Activated CD4-positive, alpha-beta memory T cell treated with anti-CD3 and anti-CD28 coated beads, Interleukin-2, amount 10 ng/mL, durations not matched to agents 7 days and 5 days (primary cell): ENCODE results near the gene ZNF292. TPM values are rescaled to one million over a fixed set of nuclear protein-coding genes. Genes with fewer than 3 reads are reported as not detected.
"Not testable (repeated sequence)": the region's sequence is repeated elsewhere in the genome, so short reads cannot be mapped to it uniquely, and the experiment has no call there.

Experiments used
- CTCF ChIA-PET: fragments of 350-600 bp; sonication (Branson Sonifier 250); formaldehyde crosslinking; loops from one replicate; lab custom pipeline; 2021; ENCODE audit warnings: antibody characterized with exemption, inconsistent platforms; lab: Charles Lee
- POLR2A ChIA-PET: fragments of 350-600 bp; sonication (Branson Sonifier 250); formaldehyde crosslinking; loops from one replicate; lab custom pipeline; 2021; ENCODE audit warnings: antibody characterized with exemption; lab: Charles Lee
- DNase-seq: peaks from one replicate; pipeline ENCODE4 v3.0.0-alpha.2; 2020
- H3K27ac Mint-ChIP-seq: one replicate; pipeline ENCODE4 v1.8.0; 2021; ENCODE audit warnings: mild to moderate bottlenecking, mixed read lengths
- H3K27me3 Mint-ChIP-seq: one replicate; pipeline ENCODE4 v1.8.0; 2021; ENCODE audit warnings: mixed read lengths
- H3K36me3 Mint-ChIP-seq: one replicate; pipeline ENCODE4 v1.8.0; 2021; ENCODE audit warnings: low read depth, mixed read lengths
- H3K4me1 Mint-ChIP-seq: one replicate; pipeline ENCODE4 v1.8.0; 2021; ENCODE audit warnings: mixed read lengths
- H3K4me3 Mint-ChIP-seq: one replicate; pipeline ENCODE4 v1.8.0; 2021; ENCODE audit warnings: mild to moderate bottlenecking, mixed read lengths
- H3K9me3 Mint-ChIP-seq: one replicate; pipeline ENCODE4 v1.8.0; 2021; ENCODE audit warnings: mixed read lengths
- total RNA-seq, 2 experiments: library from RNA; stranded (reverse); gene quantifications; one replicate each; pipeline ENCODE4 v1.2.3, GENCODE V29; 2021

Gene ZNF292
- total RNA-seq, 2 experiments from 2014 or later, result 58.8 to 59.3 TPM

DNA sequence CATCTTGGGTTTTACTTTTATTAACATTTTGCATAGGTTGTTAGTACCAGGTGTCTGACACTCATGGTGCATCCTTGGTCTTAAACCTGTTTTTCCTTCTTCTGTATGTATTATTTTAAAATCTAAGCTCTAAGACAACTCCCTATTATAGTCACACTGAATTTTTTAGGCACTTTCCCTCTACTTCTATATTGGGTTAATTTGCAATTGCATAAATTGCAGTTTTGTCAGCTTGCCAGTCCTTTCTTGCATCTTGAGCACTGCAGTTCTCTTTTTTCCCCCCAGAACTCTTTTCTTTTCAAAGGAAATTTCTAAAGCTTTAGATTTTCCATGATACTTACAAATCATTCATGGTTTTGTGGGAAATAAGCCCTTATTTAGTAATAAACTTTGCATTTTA is 70.6 kb downstream of the ZNF292 start:
- Mint-ChIP-seq H3K9me3 (no peaks in the 10 kb centered on the region), H3K27ac (no peak overlapping the region), H3K4me3 (no peak overlapping the region), H3K27me3 (no peaks in the 10 kb centered on the region), H3K4me1 (peaks cover 2% of the 10 kb centered on the region), H3K36me3 (peaks cover 68% of the 10 kb centered on the region)
- CTCF ChIA-PET, result interaction anchor here (0.8 kb wide), 1 partner anchor 35 kb away, joined by 3 read pairs; no protein-coding TSS in a partner anchor
- POLR2A ChIA-PET, result no interaction called here
- DNase-seq, result no peak

DNA sequence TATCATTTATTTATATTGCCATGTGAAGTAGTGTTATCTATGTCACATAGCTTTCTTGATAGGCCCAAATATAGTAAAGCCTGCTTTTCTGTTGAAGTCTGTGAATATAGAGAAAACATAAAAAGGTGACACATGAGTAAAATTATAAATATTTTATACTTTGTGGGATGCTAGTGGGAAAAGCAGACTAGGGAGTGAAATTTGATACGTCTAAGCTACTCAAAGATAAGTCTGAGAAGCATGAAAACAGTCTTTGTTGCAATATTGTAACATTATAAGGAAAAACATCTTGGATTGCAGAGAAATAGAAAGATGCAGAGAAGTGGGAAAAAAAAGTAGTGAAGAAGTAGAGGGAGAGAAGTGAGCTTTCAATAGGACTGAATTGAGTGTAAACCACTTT is 75.4 kb downstream of the ZNF292 start:
- Mint-ChIP-seq H3K4me1 (peaks cover 2% of the 10 kb centered on the region), H3K27me3 (no peaks in the 10 kb centered on the region), H3K9me3 (no peaks in the 10 kb centered on the region), H3K27ac (no peak overlapping the region), H3K4me3 (no peak overlapping the region), H3K36me3 (peaks cover 33% of the 10 kb centered on the region)
- ChIA-PET CTCF (no interaction called here), POLR2A (interaction anchor here (0.7 kb wide), 1 partner anchor 75 kb away, joined by 3 read pairs; no protein-coding TSS in a partner anchor)
- no peak for DNase-seq

DNA sequence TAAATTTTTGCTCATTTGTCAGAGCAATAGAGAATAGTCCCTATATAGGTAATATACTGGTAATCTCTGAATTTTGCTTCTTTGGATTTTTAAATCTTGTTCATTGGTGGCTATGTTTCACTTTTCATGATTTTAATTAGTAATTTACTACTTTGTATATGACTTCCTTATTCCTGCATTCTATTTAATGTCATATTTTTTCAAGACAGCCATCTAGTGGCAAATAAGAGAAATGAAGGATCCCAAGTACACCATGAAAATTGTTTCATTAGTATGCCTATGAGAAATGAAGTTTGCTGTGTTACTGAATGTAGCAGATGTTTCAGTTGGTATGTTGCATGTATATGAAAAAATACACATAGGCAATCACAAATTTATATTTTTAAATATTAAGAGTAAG is 82.4 kb downstream of the ZNF292 start:
- DNase-seq, result no peak
- POLR2A ChIA-PET, result interaction anchor here (1.0 to 1.2 kb wide), 2 partner anchors 82 to 84 kb away, joined by 3 read pairs; partner anchors contain the start of gene ZNF292
- Mint-ChIP-seq H3K27me3 (no peaks in the 10 kb centered on the region), H3K9me3 (no peaks in the 10 kb centered on the region), H3K4me3 (no peak overlapping the region), H3K36me3 (peaks cover 37% of the 10 kb centered on the region), H3K27ac (no peak overlapping the region), H3K4me1 (no peaks in the 10 kb centered on the region)
- CTCF ChIA-PET, result interaction anchor here (1.0 to 1.6 kb wide), 5 partner anchors 9 to 102 kb away, joined by 3 to 7 read pairs (median 4); no protein-coding TSS in a partner anchor

DNA sequence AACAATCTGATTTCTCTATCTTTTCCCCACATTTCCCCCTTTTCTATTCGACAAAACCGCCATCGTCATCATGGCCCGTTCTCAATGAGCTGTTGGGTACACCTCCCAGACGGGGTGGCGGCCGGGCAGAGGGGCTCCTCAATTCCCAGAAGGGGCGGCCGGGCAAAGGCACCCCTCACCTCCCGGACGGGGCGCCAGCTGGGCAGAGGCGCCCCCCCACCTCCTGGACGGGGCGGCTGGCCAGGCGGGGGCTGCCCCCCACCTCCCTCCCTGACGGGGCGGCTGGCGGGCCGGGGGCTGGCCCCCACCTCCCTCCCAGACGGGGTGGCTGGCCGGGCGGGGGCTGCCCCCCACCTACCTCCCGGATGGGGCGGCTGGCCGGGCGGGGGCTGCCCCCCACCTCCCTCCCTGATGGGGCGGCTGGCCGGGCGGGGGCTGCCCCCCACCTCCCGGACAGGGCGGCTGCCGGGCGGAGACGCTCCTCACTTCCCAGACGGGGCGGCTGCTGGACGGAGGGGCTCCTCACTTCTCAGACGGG is 83.8 kb downstream of the ZNF292 start:
- DNase-seq, H3K27ac Mint-ChIP-seq, H3K4me1 Mint-ChIP-seq, H3K4me3 Mint-ChIP-seq, H3K27me3 Mint-ChIP-seq, H3K9me3 Mint-ChIP-seq, POLR2A ChIA-PET: not testable (repeated sequence)
- H3K36me3 Mint-ChIP-seq, result peaks cover 36% of the 10 kb centered on the region
- CTCF ChIA-PET, result interaction anchor here (1.0 kb wide), 1 partner anchor 86 kb away, joined by 3 read pairs; no protein-coding TSS in a partner anchor

DNA sequence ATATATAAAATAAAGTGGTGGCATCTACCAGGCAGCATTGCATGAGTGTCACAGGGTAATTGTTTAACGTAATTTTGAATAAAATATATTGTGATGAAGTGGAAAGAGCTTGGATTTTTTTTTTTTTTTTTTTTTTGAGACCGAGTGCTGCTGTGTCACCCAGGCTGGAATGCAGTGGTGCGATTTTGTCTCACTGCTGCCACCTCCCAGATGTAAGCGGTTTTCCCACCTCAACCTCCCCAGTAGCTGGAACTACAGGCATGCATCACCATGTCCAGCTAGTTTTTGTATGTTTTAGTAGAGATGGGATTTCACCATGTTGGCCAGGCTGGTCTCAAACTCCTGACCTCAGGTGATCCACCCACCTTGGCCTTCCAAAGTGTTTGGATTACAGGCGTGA is 85.9 kb downstream of the ZNF292 start:
- ChIA-PET POLR2A (no interaction called here), CTCF (interaction anchor here (0.7 to 1.5 kb wide), 3 partner anchors 87 to 104 kb away, joined by 3 to 4 read pairs (median 3); no protein-coding TSS in a partner anchor)
- H3K9me3 Mint-ChIP-seq, result no peaks in the 10 kb centered on the region
- H3K4me3 Mint-ChIP-seq, result no peak overlapping the region
- H3K27ac Mint-ChIP-seq, result no peak overlapping the region
- peaks cover 3% of the 10 kb centered on the region for H3K4me1 Mint-ChIP-seq
- H3K36me3 Mint-ChIP-seq, result peaks cover 36% of the 10 kb centered on the region
- DNase-seq, result no peak
- H3K27me3 Mint-ChIP-seq, result no peaks in the 10 kb centered on the region

DNA sequence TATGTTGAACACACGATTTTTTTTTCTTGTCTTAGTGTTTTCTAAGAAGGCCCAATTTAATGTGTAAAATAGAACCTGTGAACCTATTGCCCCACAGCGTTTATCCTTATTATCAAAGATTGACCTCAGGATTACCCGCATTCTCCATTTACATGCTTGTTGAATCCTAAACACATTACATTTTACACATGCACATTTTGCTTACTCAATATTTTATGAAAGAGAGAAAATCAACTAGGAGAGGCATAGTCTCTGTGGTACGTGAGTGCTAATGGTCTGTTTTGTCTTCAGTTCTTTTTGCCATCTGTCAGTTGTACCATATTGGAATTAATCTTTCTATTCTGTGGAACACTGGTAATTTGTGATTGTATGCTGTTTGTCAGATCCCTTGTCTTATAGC is 86.9 kb downstream of the ZNF292 start:
- ChIA-PET CTCF (no interaction called here), POLR2A (no interaction called here)
- Mint-ChIP-seq H3K27ac (no peak overlapping the region), H3K27me3 (no peaks in the 10 kb centered on the region), H3K9me3 (no peaks in the 10 kb centered on the region), H3K4me3 (no peak overlapping the region), H3K4me1 (peaks cover 3% of the 10 kb centered on the region), H3K36me3 (peaks cover 42% of the 10 kb centered on the region)
- DNase-seq, result no peak

DNA sequence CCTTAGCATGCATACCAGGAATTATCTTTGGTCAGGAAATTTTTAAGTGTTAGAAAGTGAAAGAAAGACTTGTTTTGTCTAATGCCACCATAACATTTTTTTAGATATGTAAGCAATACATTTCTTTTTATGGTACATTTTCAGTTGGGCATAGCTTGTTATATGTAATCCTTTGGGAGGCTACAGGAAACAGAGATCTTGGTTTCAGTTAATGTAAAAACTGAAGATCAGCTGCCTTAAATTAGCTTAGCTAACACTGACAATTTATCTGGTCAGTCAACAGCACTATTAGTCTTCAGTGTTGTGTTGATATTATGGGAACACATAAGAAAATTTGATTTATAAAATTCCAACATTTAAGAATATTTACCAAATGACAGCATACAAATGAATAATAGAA is 88.4 kb downstream of the ZNF292 start:
- POLR2A ChIA-PET, result no interaction called here
- Mint-ChIP-seq H3K36me3 (peaks cover 44% of the 10 kb centered on the region), H3K27me3 (no peaks in the 10 kb centered on the region), H3K9me3 (no peaks in the 10 kb centered on the region), H3K4me1 (peaks cover 3% of the 10 kb centered on the region), H3K27ac (no peak overlapping the region), H3K4me3 (no peak overlapping the region)
- no peak for DNase-seq
- CTCF ChIA-PET, result interaction anchor here (1.0 kb wide), 1 partner anchor 178 kb away, joined by 3 read pairs; no protein-coding TSS in a partner anchor

DNA sequence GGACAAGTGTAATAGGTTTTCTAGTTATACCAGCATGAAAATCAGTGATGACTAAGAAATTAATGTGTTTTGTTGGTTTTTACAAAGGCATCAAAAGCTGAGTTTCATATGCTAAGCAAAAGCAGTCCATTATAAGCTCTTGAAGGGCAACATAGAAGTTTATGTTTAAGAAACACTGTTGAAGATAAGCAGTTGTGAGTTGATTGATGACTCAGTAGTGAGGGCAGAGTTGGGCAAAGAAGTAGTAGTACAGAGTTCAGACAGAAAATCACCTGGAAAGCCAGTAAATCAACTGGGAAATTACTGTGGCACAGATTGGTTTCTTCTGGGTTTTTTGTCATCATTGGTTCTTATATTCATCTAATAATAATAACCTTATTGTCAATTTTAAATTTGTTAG is 89.0 kb downstream of the ZNF292 start:
- no peak overlapping the region for H3K4me3 Mint-ChIP-seq
- H3K36me3 Mint-ChIP-seq, result peaks cover 50% of the 10 kb centered on the region
- H3K27ac Mint-ChIP-seq, result no peak overlapping the region
- peaks cover 3% of the 10 kb centered on the region for H3K4me1 Mint-ChIP-seq
- no peaks in the 10 kb centered on the region for H3K27me3 Mint-ChIP-seq
- CTCF ChIA-PET, result interaction anchor here (1.0 kb wide), 1 partner anchor 179 kb away, joined by 3 read pairs; no protein-coding TSS in a partner anchor
- POLR2A ChIA-PET, result no interaction called here
- no peaks in the 10 kb centered on the region for H3K9me3 Mint-ChIP-seq
- no peak for DNase-seq

DNA sequence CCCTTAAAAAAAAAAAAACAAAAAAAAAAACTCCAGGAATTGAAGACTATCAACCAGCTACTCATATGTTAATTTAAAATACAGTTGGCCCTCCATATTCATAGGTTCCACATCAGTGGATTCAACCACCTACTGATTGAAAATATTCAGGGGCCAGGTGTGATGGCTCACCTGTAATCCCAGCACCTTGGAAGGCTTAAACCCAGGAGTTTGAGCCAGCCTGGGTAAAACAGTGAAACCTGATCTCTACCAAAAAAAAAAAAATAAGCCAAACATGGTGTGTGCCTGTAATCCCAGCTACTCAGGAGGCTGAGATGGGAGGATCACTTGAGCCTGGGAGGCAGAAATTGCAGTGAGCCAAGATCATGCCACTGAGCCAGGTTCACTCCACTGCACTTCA is 94.7 kb downstream of the ZNF292 start:
- ChIA-PET POLR2A (no interaction called here), CTCF (interaction anchor here (0.6 kb wide), 1 partner anchor 18 kb away, joined by 3 read pairs; no protein-coding TSS in a partner anchor)
- no peak overlapping the region for H3K27ac Mint-ChIP-seq
- H3K27me3 Mint-ChIP-seq, result no peaks in the 10 kb centered on the region
- DNase-seq, result no peak
- peaks cover 66% of the 10 kb centered on the region for H3K36me3 Mint-ChIP-seq
- H3K4me3 Mint-ChIP-seq, result no peak overlapping the region
- H3K9me3 Mint-ChIP-seq, result no peaks in the 10 kb centered on the region
- peaks cover 10% of the 10 kb centered on the region for H3K4me1 Mint-ChIP-seq

DNA sequence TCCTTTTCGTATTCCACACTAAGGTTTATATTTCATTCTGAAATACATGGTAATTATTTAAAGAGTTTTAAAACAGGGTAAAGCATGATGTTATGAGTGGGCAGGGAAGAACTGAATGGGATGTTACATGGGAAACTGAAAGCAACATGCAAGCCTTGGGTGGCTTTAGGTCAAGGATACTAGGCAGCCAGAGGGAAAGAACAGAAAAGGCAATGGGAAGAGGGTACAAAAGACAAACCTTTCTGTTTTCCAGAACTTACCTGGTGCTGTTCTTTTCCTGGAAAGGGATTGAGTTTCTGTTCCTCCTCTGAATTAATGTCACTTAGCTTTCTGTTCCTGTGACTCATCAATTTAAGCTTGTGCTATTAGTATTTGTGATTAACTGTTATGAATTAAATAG is 95.9 kb downstream of the ZNF292 start:
- no peak for DNase-seq
- Mint-ChIP-seq H3K27ac (peak overlapping the region; percentile 20), H3K36me3 (peaks cover 77% of the 10 kb centered on the region), H3K9me3 (no peaks in the 10 kb centered on the region), H3K4me1 (peaks cover 10% of the 10 kb centered on the region), H3K27me3 (no peaks in the 10 kb centered on the region), H3K4me3 (no peak overlapping the region)
- ChIA-PET CTCF (no interaction called here), POLR2A (no interaction called here)

DNA sequence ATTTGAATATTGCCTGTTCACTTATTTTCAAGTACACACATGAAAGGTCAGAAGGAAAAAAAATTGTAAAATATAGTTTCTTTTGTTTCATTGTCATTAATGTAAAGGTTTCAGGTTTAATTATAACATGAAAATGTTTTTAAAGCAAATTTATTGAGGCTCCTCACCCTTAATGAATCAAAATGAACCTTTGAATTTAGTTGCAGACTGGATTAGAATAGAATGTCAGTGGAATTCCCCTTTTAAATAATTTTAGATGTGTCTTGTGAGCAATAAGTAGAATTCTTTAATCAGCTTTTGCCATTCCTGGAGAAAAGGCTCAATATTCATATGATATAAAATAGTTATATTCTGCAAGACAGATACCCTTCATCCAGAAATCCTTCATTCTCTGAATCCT is 96.4 kb downstream of the ZNF292 start:
- Mint-ChIP-seq H3K4me3 (no peak overlapping the region), H3K27ac (no peak overlapping the region), H3K36me3 (peaks cover 77% of the 10 kb centered on the region), H3K27me3 (no peaks in the 10 kb centered on the region), H3K9me3 (no peaks in the 10 kb centered on the region), H3K4me1 (peaks cover 10% of the 10 kb centered on the region)
- ChIA-PET POLR2A (no interaction called here), CTCF (no interaction called here)
- no peak for DNase-seq

DNA sequence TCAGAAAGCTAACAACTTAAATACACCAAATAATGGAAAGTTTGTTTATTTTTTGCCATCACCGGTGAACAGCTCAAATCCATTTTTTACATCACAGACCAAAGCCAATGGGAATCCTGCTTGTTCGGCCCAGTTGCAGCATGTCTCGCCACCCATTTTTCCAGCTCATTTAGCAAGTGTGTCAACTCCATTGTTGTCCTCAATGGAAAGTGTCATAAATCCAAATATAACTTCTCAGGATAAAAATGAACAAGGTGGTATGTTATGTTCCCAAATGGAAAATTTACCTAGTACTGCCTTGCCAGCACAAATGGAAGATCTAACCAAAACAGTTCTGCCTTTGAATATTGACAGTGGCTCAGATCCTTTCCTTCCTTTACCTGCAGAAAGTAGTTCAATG is 101.7 kb downstream of the ZNF292 start:
- H3K4me3 Mint-ChIP-seq, result no peak overlapping the region
- H3K9me3 Mint-ChIP-seq, result no peaks in the 10 kb centered on the region
- ChIA-PET CTCF (no interaction called here), POLR2A (no interaction called here)
- DNase-seq, result no peak
- H3K4me1 Mint-ChIP-seq, result peaks cover 14% of the 10 kb centered on the region
- H3K36me3 Mint-ChIP-seq, result peaks cover 82% of the 10 kb centered on the region
- no peak overlapping the region for H3K27ac Mint-ChIP-seq
- H3K27me3 Mint-ChIP-seq, result no peaks in the 10 kb centered on the region

DNA sequence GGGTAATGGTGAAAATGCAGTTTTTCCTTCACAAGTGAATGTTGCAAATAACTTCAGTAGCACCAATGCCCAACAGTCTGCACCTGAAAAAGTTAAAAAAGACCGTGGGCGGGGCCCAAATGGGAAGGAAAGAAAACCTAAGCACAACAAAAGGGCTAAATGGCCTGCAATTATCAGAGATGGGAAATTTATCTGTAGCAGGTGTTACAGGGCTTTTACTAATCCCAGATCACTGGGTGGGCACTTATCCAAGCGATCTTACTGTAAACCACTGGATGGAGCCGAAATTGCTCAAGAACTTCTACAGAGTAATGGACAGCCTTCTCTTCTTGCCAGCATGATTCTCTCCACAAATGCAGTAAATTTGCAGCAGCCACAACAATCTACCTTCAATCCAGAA is 102.2 kb downstream of the ZNF292 start:
- Mint-ChIP-seq H3K27me3 (no peaks in the 10 kb centered on the region), H3K27ac (no peak overlapping the region), H3K4me1 (peaks cover 14% of the 10 kb centered on the region), H3K4me3 (no peak overlapping the region), H3K36me3 (peaks cover 77% of the 10 kb centered on the region), H3K9me3 (no peaks in the 10 kb centered on the region)
- ChIA-PET POLR2A (no interaction called here), CTCF (no interaction called here)
- DNase-seq, result no peak

DNA sequence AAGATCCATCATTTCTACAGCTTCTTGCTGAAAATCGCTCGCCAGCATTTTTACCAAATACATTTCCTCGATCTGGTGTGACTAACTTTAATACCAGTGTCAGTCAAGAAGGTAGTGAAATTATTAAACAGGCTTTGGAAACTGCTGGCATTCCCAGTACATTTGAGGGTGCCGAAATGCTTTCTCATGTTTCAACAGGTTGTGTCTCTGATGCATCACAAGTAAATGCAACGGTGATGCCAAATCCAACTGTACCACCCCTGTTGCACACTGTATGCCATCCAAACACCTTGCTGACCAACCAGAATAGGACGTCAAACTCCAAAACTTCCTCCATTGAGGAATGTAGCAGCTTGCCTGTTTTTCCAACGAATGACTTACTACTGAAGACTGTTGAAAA is 102.6 kb downstream of the ZNF292 start:
- H3K9me3 Mint-ChIP-seq, result no peaks in the 10 kb centered on the region
- H3K27me3 Mint-ChIP-seq, result no peaks in the 10 kb centered on the region
- peaks cover 76% of the 10 kb centered on the region for H3K36me3 Mint-ChIP-seq
- H3K4me3 Mint-ChIP-seq, result no peak overlapping the region
- DNase-seq, result no peak
- H3K4me1 Mint-ChIP-seq, result peaks cover 14% of the 10 kb centered on the region
- no peak overlapping the region for H3K27ac Mint-ChIP-seq
- CTCF ChIA-PET, result no interaction called here
- POLR2A ChIA-PET, result no interaction called here
